Tibial nerve (tissue), 4 donors: Measurements from ENCODE around the gene GRM3.

Source experiments
- CTCF ChIP-seq, 5 experiments: fragments of 200-600 bp in 3 of 5; fragments of 450-650 bp in 2 of 5; sonication (generic) in 3 of 5; IDR thresholded peaks; one replicate each; pipeline ENCODE4 v1.5.1; 2016 to 2019; ENCODE audit warnings: antibody characterized with exemption in 5 of 5, mild to moderate bottlenecking in 3 of 5, moderate library complexity in 2 of 5
- EP300 ChIP-seq, 2 donors: sonication (generic); formaldehyde crosslinking; IDR thresholded peaks; one replicate each; pipeline ENCODE4 v1.6.1; 2017; ENCODE audit warnings: antibody characterized with exemption in 2 of 2, mild to moderate bottlenecking in 1 of 2
- POLR2A ChIP-seq, 2 donors: fragments of 450-650 bp; IDR thresholded peaks; one replicate each; pipeline ENCODE4 v1.6.1; 2017; ENCODE audit warnings: antibody characterized with exemption in 2 of 2, mild to moderate bottlenecking in 2 of 2, moderate library complexity in 2 of 2

DNA sequence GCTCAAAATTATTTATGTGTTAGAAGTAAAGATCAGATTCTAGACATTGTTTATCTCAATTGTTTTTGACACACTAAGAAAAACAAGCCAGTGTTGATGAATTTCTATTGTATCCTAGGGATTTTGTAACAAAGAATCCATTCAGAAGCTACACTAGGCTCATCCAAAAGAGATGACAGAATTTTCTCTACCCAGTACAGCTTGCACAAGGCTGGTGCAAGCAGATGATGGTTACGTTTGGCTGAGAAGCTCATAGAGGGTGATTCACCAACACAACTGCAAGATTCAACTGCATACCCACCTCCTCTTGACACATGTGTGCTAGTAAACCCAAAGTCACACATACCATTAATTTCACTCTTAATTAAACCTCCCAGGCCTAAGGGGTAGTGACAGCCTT lies 20.8 kb downstream of the GRM3 start:
- no peak for TF ChIP-seq CTCF (IDR thresholded peaks at IDR 0.05)
- no peak for TF ChIP-seq POLR2A (IDR thresholded peaks at IDR 0.05)
- no peak for TF ChIP-seq EP300 (IDR thresholded peaks at IDR 0.05)
